ENCODE results near the gene GALNS.

DNA sequence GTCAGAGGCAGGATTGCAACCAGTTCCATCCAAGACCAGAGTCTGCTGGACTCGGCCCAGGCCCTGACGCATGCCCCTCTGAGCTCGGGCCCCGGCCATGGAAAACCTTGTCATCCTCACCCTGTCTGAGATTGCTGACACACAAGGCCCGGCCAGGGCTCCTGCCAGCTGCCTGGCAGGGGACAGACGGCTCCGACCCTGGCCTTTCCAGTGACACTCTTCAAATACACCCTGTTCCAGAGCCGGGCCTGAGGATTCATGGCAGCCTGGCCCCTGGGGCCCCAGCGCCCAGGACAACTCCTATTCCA, 12.9 kb upstream of the GALNS start:
- TF ChIP-seq, protein P1, sequence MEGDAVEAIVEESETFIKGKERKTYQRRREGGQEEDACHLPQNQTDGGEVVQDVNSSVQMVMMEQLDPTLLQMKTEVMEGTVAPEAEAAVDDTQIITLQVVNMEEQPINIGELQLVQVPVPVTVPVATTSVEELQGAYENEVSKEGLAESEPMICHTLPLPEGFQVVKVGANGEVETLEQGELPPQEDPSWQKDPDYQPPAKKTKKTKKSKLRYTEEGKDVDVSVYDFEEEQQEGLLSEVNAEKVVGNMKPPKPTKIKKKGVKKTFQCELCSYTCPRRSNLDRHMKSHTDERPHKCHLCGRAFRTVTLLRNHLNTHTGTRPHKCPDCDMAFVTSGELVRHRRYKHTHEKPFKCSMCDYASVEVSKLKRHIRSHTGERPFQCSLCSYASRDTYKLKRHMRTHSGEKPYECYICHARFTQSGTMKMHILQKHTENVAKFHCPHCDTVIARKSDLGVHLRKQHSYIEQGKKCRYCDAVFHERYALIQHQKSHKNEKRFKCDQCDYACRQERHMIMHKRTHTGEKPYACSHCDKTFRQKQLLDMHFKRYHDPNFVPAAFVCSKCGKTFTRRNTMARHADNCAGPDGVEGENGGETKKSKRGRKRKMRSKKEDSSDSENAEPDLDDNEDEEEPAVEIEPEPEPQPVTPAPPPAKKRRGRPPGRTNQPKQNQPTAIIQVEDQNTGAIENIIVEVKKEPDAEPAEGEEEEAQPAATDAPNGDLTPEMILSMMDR (IDR thresholded peaks at IDR 0.05), result no peak
- TF ChIP-seq POLR2AphosphoS5 (IDR thresholded peaks at IDR 0.05; ENCODE audit: low read depth, low read length) (no peak), SIN3A (IDR thresholded peaks at IDR 0.05; ENCODE audit: borderline replicate concordance, insufficient read depth, low read depth, low read length) (no peak), TCF7L2 (IDR thresholded peaks at IDR 0.05; ENCODE audit: low read depth, low read length) (no peak)
- TF ChIP-seq, protein P2, sequence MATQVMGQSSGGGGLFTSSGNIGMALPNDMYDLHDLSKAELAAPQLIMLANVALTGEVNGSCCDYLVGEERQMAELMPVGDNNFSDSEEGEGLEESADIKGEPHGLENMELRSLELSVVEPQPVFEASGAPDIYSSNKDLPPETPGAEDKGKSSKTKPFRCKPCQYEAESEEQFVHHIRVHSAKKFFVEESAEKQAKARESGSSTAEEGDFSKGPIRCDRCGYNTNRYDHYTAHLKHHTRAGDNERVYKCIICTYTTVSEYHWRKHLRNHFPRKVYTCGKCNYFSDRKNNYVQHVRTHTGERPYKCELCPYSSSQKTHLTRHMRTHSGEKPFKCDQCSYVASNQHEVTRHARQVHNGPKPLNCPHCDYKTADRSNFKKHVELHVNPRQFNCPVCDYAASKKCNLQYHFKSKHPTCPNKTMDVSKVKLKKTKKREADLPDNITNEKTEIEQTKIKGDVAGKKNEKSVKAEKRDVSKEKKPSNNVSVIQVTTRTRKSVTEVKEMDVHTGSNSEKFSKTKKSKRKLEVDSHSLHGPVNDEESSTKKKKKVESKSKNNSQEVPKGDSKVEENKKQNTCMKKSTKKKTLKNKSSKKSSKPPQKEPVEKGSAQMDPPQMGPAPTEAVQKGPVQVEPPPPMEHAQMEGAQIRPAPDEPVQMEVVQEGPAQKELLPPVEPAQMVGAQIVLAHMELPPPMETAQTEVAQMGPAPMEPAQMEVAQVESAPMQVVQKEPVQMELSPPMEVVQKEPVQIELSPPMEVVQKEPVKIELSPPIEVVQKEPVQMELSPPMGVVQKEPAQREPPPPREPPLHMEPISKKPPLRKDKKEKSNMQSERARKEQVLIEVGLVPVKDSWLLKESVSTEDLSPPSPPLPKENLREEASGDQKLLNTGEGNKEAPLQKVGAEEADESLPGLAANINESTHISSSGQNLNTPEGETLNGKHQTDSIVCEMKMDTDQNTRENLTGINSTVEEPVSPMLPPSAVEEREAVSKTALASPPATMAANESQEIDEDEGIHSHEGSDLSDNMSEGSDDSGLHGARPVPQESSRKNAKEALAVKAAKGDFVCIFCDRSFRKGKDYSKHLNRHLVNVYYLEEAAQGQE (IDR thresholded peaks at IDR 0.05; ENCODE audit: insufficient read depth in 1 of 2, low read depth in 2 of 2, low read length in 1 of 2), result no peak

Data from Panc1 (cell line).